ENCODE measurements around the gene MYRIP. TPM values are rescaled to one million over a fixed set of nuclear protein-coding genes. Genes with fewer than 3 reads are reported as not detected.
"Not testable (repeated sequence)": the region's sequence is repeated elsewhere in the genome, so short reads cannot be mapped to it uniquely, and the experiment has no call there.

Gene MYRIP
- total RNA-seq, 1 donor from 2014 or later: 1.2 TPM

GRCh38 chr3:39808467-39809180 is 785 bp upstream of the MYRIP start:
- ATAC-seq: no peak

- peak; percentile 16 for ATAC-seq
Observed at GRCh38 chr3:39809995-39810595, 686 bp downstream of the MYRIP start.

GRCh38 chr3:39810647-39811161 is 1.3 kb downstream of the MYRIP start:
- ATAC-seq: no peak

- ATAC-seq: no peak
Observed at GRCh38 chr3:39811561-39811960, 2.2 kb downstream of the MYRIP start.

- ATAC-seq: no peak
Observed at GRCh38 chr3:39812537-39812936, 3.1 kb downstream of the MYRIP start.

- ATAC-seq: no peak
Observed at GRCh38 chr3:39814007-39814406, 4.6 kb downstream of the MYRIP start.

GRCh38 chr3:39819899-39820298 is 10.5 kb downstream of the MYRIP start:
- no peak for ATAC-seq

- not testable (repeated sequence) for ATAC-seq
Observed at GRCh38 chr3:39833764-39834163, 24.4 kb downstream of the MYRIP start.

- no peak for ATAC-seq
Observed at GRCh38 chr3:39839484-39839883, 30.1 kb downstream of the MYRIP start.

- ATAC-seq: no peak
Observed at GRCh38 chr3:39843440-39843839, 34.0 kb downstream of the MYRIP start.

- no peak for ATAC-seq
Observed at GRCh38 chr3:39848365-39848764, 39.0 kb downstream of the MYRIP start.

GRCh38 chr3:39849992-39850715 is 40.7 kb downstream of the MYRIP start:
- ATAC-seq: no peak

- no peak for ATAC-seq
Observed at GRCh38 chr3:39850716-39851032, 41.3 kb downstream of the MYRIP start.

GRCh38 chr3:39855517-39855916 is 46.1 kb downstream of the MYRIP start:
- ATAC-seq: no peak

GRCh38 chr3:39869890-39870289 is 60.5 kb downstream of the MYRIP start:
- ATAC-seq: no peak

GRCh38 chr3:39870706-39871105 is 61.3 kb downstream of the MYRIP start:
- ATAC-seq: no peak

GRCh38 chr3:39879581-39879980 is 70.2 kb downstream of the MYRIP start:
- no peak for ATAC-seq

GRCh38 chr3:39882111-39882510 is 72.7 kb downstream of the MYRIP start:
- ATAC-seq: no peak

GRCh38 chr3:39892068-39892467 is 82.7 kb downstream of the MYRIP start:
- ATAC-seq: no peak

- no peak for ATAC-seq
Observed at GRCh38 chr3:39896184-39896583, 86.8 kb downstream of the MYRIP start.

- ATAC-seq: no peak
Observed at GRCh38 chr3:39900462-39901002, 91.1 kb downstream of the MYRIP start.

GRCh38 chr3:39903253-39903652 is 93.8 kb downstream of the MYRIP start:
- ATAC-seq: no peak

- ATAC-seq: no peak
Observed at GRCh38 chr3:39905788-39906187, 96.4 kb downstream of the MYRIP start.

GRCh38 chr3:39907981-39908380 is 98.6 kb downstream of the MYRIP start:
- peak; percentile 44 for ATAC-seq
